Retinal pigment epithelial cell (primary cell): ENCODE results near the gene NPEPPS.

Source experiments
- DNase-seq: peaks from one replicate; pipeline ENCODE4 v3.0.0-alpha.2; 2010; ENCODE audit warnings: low read depth
- H3K4me3 ChIP-seq: 2 replicates; pipeline ENCODE4 v1.5.1; 2011; ENCODE audit warnings: mild to moderate bottlenecking, low read length, control low read depth, moderate library complexity
- TF ChIP-seq, protein P1 (sequence below): conservative IDR thresholded peaks from 2 replicates; pipeline ENCODE4 v1.5.1; 2011; ENCODE audit warnings: low read depth, low read length, control low read depth, inconsistent platforms

NPEPPS gene

DNA sequence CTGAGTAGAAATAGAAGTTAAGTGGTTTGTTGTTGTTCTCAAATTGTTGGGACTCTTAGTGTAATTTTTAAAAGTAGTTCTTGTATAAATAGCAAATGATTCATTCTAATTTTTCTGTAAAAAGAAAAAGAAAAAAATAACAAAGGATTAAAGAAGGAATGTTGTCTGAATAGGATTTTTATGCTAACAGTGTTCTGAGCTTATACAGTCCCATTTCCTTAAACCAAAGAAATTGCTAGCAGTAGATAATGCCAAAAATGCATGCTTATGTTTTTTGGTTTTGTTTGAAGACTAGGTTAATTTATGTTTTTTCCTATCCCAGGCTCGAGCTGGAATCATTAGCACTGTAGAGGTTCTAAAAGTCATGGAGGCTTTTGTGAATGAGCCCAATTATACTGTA, 74.1 kb downstream of the NPEPPS start:
- TF ChIP-seq, protein P1, sequence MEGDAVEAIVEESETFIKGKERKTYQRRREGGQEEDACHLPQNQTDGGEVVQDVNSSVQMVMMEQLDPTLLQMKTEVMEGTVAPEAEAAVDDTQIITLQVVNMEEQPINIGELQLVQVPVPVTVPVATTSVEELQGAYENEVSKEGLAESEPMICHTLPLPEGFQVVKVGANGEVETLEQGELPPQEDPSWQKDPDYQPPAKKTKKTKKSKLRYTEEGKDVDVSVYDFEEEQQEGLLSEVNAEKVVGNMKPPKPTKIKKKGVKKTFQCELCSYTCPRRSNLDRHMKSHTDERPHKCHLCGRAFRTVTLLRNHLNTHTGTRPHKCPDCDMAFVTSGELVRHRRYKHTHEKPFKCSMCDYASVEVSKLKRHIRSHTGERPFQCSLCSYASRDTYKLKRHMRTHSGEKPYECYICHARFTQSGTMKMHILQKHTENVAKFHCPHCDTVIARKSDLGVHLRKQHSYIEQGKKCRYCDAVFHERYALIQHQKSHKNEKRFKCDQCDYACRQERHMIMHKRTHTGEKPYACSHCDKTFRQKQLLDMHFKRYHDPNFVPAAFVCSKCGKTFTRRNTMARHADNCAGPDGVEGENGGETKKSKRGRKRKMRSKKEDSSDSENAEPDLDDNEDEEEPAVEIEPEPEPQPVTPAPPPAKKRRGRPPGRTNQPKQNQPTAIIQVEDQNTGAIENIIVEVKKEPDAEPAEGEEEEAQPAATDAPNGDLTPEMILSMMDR: no peak
- H3K4me3 ChIP-seq: no peak overlapping the region
- DNase-seq: no peak

DNA sequence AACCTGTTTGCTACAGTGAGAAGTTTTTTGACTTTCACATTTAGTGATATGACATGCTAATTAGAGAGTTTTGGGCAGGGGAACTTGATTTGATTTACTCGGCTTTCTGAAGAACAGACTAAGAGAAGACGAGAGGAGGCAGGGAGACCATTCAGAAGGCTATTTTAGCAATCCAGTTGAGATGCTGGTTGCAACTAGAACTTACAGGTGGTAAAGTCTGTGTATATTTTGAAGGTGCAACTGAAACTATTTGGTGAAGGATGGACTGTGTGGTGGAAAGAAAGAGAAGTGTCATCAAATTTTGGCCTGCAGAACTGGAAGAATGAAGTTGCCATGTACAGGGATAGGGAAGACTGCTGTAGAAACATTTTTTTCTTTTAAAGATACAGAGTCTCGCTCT, 76.6 kb downstream of the NPEPPS start:
- no peak overlapping the region for H3K4me3 ChIP-seq
- TF ChIP-seq, protein P1: no peak
- no peak for DNase-seq

GRCh38 chr17:47611372-47612350, 80.8 kb downstream of the NPEPPS start:
- no peak for DNase-seq

DNA sequence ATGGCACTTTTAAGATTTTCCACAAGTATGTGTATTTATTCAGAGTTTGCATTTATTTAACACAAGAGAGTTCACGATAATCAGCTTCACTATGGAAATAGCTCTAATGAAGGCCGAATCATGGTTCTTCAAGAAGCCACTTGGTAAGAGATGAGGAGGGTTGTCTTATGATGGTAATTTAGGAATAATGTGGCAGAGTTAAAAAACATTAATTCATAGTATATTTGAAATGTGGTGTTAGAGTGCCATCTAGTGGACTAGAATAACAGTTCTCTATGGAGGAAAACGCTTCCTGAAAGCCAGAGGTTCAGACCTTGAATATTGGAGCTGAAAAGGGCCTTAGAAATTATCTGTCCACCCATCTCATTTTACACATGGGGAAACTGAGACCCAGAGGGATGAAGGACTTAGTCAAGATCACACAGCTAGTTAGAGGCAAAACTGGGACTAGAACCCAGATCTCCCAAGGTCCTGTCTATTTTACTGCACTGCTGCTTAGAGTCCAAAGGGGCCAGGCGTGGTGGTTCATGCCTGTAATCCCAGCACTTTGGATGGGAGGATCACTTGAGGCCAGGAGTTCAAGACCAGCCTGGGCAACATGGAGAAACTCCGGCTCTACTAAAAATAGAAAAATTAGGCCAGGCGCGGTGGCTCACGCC, 85.0 kb downstream of the NPEPPS start:
- TF ChIP-seq, protein P1: peak; percentile 56
- no peak overlapping the region for H3K4me3 ChIP-seq
- DNase-seq: no peak

More at GRCh38 chr17:47611372-47612350, 80.8 kb downstream of the NPEPPS start:
- no peak overlapping the region for H3K4me3 ChIP-seq
- TF ChIP-seq, protein P1: no peak

- no peak for DNase-seq
- TF ChIP-seq, protein P1: peak; percentile 39
- H3K4me3 ChIP-seq: no peak overlapping the region
These were observed 87.5 kb downstream of the NPEPPS start for GRCh38 chr17:47618410-47618809.

DNA sequence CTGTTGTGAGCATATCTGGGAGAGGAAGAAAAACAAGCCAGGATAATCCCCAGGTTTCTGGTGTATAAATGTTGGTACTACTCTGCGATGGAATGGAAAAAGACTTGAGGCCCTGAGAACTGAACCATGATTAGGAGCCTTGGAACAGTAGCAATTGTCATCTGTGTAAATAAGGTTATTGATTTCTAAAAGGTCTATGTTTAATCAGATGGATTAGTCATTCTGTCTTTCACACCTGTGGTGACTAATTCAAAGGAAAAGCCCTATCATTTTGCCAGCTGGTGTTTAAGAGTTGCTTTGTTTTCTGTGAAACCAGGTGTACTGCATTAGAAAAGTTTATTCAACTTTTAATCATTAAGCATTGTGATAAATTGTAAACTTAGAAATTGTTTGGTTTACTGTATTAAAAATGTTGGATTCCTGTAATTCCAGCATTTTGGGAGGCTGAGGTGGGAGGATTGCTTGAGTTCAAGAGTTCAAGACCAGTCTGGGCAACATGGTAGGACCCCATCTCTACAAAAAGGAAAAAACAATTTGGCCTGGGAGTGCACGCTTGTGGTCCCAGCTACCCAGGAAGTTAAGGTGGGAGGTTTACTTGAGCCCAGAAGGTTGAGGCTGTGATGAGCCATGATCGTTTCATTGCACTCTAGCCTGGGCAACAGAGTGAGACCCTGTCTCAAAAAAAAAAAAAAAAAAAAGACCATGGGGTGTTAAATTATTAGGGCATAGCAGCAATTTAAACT, 89.8 kb downstream of the NPEPPS start:
- DNase-seq: no peak
- no peak overlapping the region for H3K4me3 ChIP-seq
- TF ChIP-seq, protein P1: no peak
